HEK293T (cell line): ENCODE results near the gene KLK6.

ENCODE experiments used
- ELF4 ChIP-seq: fragments of 450-650 bp; IDR thresholded peaks from 2 replicates; pipeline ENCODE4 v1.6.1; 2017; ENCODE audit warnings: antibody characterized with exemption
- FOXM1 ChIP-seq: fragments of 450-650 bp; IDR thresholded peaks from 2 replicates; pipeline ENCODE4 v1.6.1; 2017; ENCODE audit warnings: mild to moderate bottlenecking, borderline replicate concordance

GRCh38 chr19:50992666-50993035 lies 23.3 kb upstream of the KLK6 start:
- TF ChIP-seq FOXM1 (no peak), ELF4 (no peak)
